HepG2 (cell line): Measurements from ENCODE around the gene FAM168A. TPM values are rescaled to one million over a fixed set of nuclear protein-coding genes. Genes with fewer than 3 reads are reported as not detected.

Source experiments
- ATAC-seq: fragments of 200-7000 bp; cut with Tn5 transposase; 3 replicates; pipeline ENCODE4 v1.9.1; 2020; ENCODE audit warnings: mild to moderate bottlenecking, moderate library complexity
- BruUV-seq: library from RNA; stranded (reverse); fragments of 400-500 nt; replicated peaks from 2 replicates; lab custom pipeline; 2021; lab: Mats Ljungman, UMichigan
- CTCF ChIA-PET: fragments of 300-600 bp; formaldehyde crosslinking; extraction: SDS; loops from one replicate; lab custom pipeline; 2021; ENCODE audit warnings: low total read pairs, inconsistent platforms, low intra/inter-chr PET ratio; lab: Yijun Ruan, JAX
- POLR2A ChIA-PET: fragments of 350-600 bp; sonication (Branson Sonifier 250); formaldehyde crosslinking; loops from one replicate; lab custom pipeline; 2020; ENCODE audit warnings: antibody characterized with exemption, inconsistent platforms; lab: Yijun Ruan, JAX
- DNase-seq: peaks from one replicate; pipeline ENCODE4 v3.0.0-alpha.2; 2015; ENCODE audit warnings: low spot score
- FAIRE-seq: peaks from 3 replicates; lab custom pipeline; 2011; peaks lifted over from hg19 to GRCh38; lab: Jason Lieb, UNC
- H2AFZ ChIP-seq: one replicate; pipeline ENCODE4 v1.6.1; 2011; ENCODE audit warnings: low read length, inconsistent platforms
- H3K27ac ChIP-seq: fragments of 300-600 bp; 3 replicates; pipeline ENCODE4 v1.8.0; 2011; ENCODE audit warnings: mixed run types, mild to moderate bottlenecking, mixed read lengths, low read length, inconsistent platforms; ENCODE audit not compliant: insufficient read depth; ENCODE audit errors: extremely low read length
- H3K27me3 ChIP-seq, 2 experiments: fragments of 200-600 bp in 1 of 2; 2 replicates in 1 of 2; 3 replicates in 1 of 2; pipeline versions ENCODE4 v1.6.0 to v1.8.0; 2011; ENCODE audit warnings: low read length in 2 of 2, mild to moderate bottlenecking in 2 of 2, moderate library complexity in 2 of 2, inconsistent platforms in 1 of 2; ENCODE audit not compliant: insufficient read depth in 2 of 2, control insufficient read depth in 1 of 2
- H3K36me3 ChIP-seq, 2 experiments: fragments of 200-600 bp in 1 of 2; replicated peaks in 1 of 2; 2 replicates in 1 of 2; 3 replicates in 1 of 2; pipeline versions ENCODE4 v1.5.1 to v1.8.0; 2011; ENCODE audit warnings: low read length in 2 of 2, inconsistent platforms in 1 of 2; ENCODE audit not compliant: insufficient read depth in 2 of 2, control insufficient read depth in 1 of 2
- H3K4me1 ChIP-seq: 2 replicates; pipeline ENCODE4 v1.5.1; 2012; ENCODE audit warnings: low read length, inconsistent platforms; ENCODE audit not compliant: insufficient read depth
- H3K4me2 ChIP-seq: 2 replicates; pipeline ENCODE4 v1.6.0; 2011; ENCODE audit warnings: low read depth, low read length, inconsistent platforms
- H3K4me3 ChIP-seq, 3 experiments: fragments of 200-600 bp in 1 of 3; sonication (generic), shearing (Covaris generic) in 1 of 3; replicated peaks in 1 of 3; 2 replicates each; pipeline ENCODE4 v1.5.1; 2011 to 2016; ENCODE audit warnings: low read length in 3 of 3, inconsistent platforms in 2 of 3, low read depth in 2 of 3, mild to moderate bottlenecking in 2 of 3, control low read depth in 1 of 3, mixed read lengths in 1 of 3; ENCODE audit not compliant: insufficient read depth in 1 of 3
- H3K79me2 ChIP-seq: one replicate; pipeline ENCODE4 v1.6.1; 2011; ENCODE audit warnings: low read length, inconsistent platforms; ENCODE audit not compliant: insufficient read depth
- H3K9ac ChIP-seq: 2 replicates; pipeline ENCODE4 v1.6.0; 2011; ENCODE audit warnings: mild to moderate bottlenecking, low read depth, low read length, inconsistent platforms; ENCODE audit not compliant: insufficient read depth
- H3K9me3 ChIP-seq: 2 replicates; pipeline ENCODE4 v1.5.1; 2012; ENCODE audit warnings: mild to moderate bottlenecking, low read length
- H4K20me1 ChIP-seq: 2 replicates; pipeline ENCODE4 v1.6.0; 2011; ENCODE audit warnings: inconsistent platforms, mild to moderate bottlenecking, low read length, moderate library complexity; ENCODE audit not compliant: insufficient read depth
- AKAP8 ChIP-seq: sonication (generic); formaldehyde crosslinking; IDR thresholded peaks from 2 replicates; pipeline ENCODE4 v1.5.1; 2020; ENCODE audit warnings: mild to moderate bottlenecking, missing genetic modification reagents
- CREB1 ChIP-seq, 2 experiments: fragments of 450-650 bp in 1 of 2; IDR thresholded peaks; 2 replicates each; pipeline ENCODE4 v1.6.1; 2016 to 2017; ENCODE audit warnings: control low read depth in 1 of 2, mild to moderate bottlenecking in 1 of 2, missing compliant biosample characterization in 1 of 2, missing genetic modification characterization in 1 of 2
- HNRNPH1 ChIP-seq: fragments of 200-400 bp; formaldehyde crosslinking; optimal IDR thresholded peaks from 2 replicates; pipeline ENCODE3; 2017; ENCODE audit warnings: mild to moderate bottlenecking, low read depth, low read length
- MIXL1 ChIP-seq: IDR thresholded peaks from 2 replicates; pipeline ENCODE4 v1.6.1; 2016
- MZF1 ChIP-seq: sonication (generic); formaldehyde crosslinking; IDR thresholded peaks from 2 replicates; pipeline ENCODE4 v1.8.1; 2023; ENCODE audit warnings: mild to moderate bottlenecking, missing genetic modification reagents, borderline replicate concordance
- SMC3 ChIP-seq: IDR thresholded peaks from 2 replicates; pipeline ENCODE4 v1.6.1; 2011; ENCODE audit warnings: low read length, improper control_type of control experiment
- ZNF331 ChIP-seq: sonication (generic); formaldehyde crosslinking; IDR thresholded peaks from 2 replicates; pipeline ENCODE4 v1.4.0; 2020; ENCODE audit warnings: missing genetic modification reagents
- ZNF44 ChIP-seq: sonication (generic); formaldehyde crosslinking; IDR thresholded peaks from 2 replicates; pipeline ENCODE4 v1.5.1; 2020; ENCODE audit warnings: mild to moderate bottlenecking, missing genetic modification reagents
- ZNF543 ChIP-seq: sonication (generic); formaldehyde crosslinking; IDR thresholded peaks from 2 replicates; pipeline ENCODE4 v1.4.0; 2020; ENCODE audit warnings: mild to moderate bottlenecking, missing genetic modification reagents
- ZNF547 ChIP-seq: sonication (generic); formaldehyde crosslinking; IDR thresholded peaks from 2 replicates; pipeline ENCODE4 v1.5.1; 2020; ENCODE audit warnings: mild to moderate bottlenecking, missing genetic modification reagents
- ZNF605 ChIP-seq: sonication (generic); formaldehyde crosslinking; IDR thresholded peaks from 2 replicates; pipeline ENCODE4 v1.8.0; 2022; ENCODE audit warnings: mild to moderate bottlenecking, missing genetic modification reagents
- ZNF773 ChIP-seq: sonication (generic); formaldehyde crosslinking; IDR thresholded peaks from 2 replicates; pipeline ENCODE4 v1.4.0; 2020; ENCODE audit warnings: missing genetic modification reagents, borderline replicate concordance
- ZNF790 ChIP-seq: sonication (generic); formaldehyde crosslinking; IDR thresholded peaks from 2 replicates; pipeline ENCODE4 v1.8.0; 2022; ENCODE audit warnings: missing genetic modification reagents, mild to moderate bottlenecking, borderline replicate concordance
- WGBS: methylation state at CpG from one replicate; pipeline ENCODE4 v1.1.6; 2017; ENCODE audit warnings: low lambda C conversion rate; 5-methylcytosine and 5-hydroxymethylcytosine counted together
- in situ Hi-C: cut with HindIII; loops from 2 replicates; pipeline ENCODE4 v1.10.0; 2017; ENCODE audit warnings: low pct_unique_long_range_greater_than_20kb; ENCODE audit not compliant: extremely low pct_ligation_motif_present
- intact Hi-C: fragments of 100-400 bp; cut with micrococcal nuclease; formaldehyde crosslinking; loops from one replicate; pipeline ENCODE4 v1.10.0; 2022; ENCODE audit not compliant: unreplicated experiment
- polyA plus RNA-seq, 8 experiments: library from polyadenylated mRNA; depleted of rRNA in 3 of 8; stranded (reverse) in 7 of 8; unstranded in 1 of 8; fragments of >200 nt; fragmentation: Illumina TruSeq in 4 of 8; extraction: Trizol in 4 of 8; gene quantifications; 2 replicates each; pipeline versions ENCODE4 v1.2.1 to v1.2.3, GENCODE V29; 2011 to 2016; ENCODE audit warnings: low read depth in 4 of 8, missing spikeins in 1 of 8, mixed read lengths in 1 of 8; ENCODE audit not compliant: insufficient read depth in 1 of 8
- total RNA-seq, 5 experiments: library from RNA; depleted of rRNA; stranded (reverse); fragments of >200 nt; fragmentation: Illumina TruSeq; extraction: Trizol; gene quantifications; 2 replicates each; pipeline ENCODE4 v1.2.3, GENCODE V29; 2016; ENCODE audit warnings: low read depth in 1 of 5
- TF ChIP-seq, protein P1 (sequence below): IDR thresholded peaks from 2 replicates; pipeline ENCODE4 v1.6.1; 2012; ENCODE audit warnings: low read length, improper control_type of control experiment

The FAM168A gene
- total and polyA plus RNA-seq, 2 of the 13 experiments (the other 11 are each of a cell fraction or from before 2014, with no cell fraction given): 13.9 to 15.8 TPM

DNA sequence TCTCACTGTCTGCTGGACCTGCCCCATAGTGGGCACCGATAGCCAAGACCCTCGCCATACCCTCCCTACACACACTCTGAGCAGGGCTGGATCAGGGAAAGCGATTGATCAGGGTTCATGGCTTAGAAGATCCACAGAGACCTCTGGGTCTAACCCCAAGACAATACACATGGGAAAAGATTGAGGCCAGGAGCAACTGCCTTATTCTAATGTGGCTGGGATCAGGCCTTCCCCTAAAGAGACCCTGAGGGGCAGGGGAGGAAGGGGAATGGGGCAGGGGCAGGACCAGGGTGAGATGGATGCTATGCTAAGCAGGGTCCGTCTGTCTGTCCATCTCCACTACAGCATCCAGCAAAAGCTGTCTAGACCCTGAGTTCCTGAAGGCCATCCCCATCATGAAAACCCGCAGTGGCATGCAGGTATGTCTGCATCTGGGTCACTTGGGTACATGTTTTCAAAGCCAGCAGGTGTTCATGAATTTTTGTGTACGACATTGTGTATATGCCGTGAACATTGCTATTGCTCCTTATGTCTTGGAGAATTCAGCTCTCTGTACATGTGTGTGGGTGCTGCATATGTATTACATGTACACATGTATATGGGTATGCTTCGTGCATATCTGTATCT lies 237.1 kb downstream of the FAM168A start:
- Histone ChIP-seq H4K20me1 (no peaks in the 10 kb centered on the region), H3K36me3 (peaks cover 28 to 61% of the 10 kb centered on the region in 2 experiments; a peak in 4 of 5 replicates), H2AFZ (no peak overlapping the region), H3K9me3 (no peaks in the 10 kb centered on the region), H3K79me2 (no peaks in the 10 kb centered on the region), H3K27ac (no peak overlapping the region), H3K27me3 (no peaks in the 10 kb centered on the region), H3K9ac (no peak overlapping the region), H3K4me1 (no peaks in the 10 kb centered on the region), H3K4me2 (no peak overlapping the region), H3K4me3 (no peak overlapping the region)
- in situ Hi-C loops: no loop called here
- no TSS peak for BruUV-seq
- ChIA-PET CTCF (interaction anchor here (0.9 to 1.7 kb wide), 4 partner anchors 9 to 66 kb away, joined by 3 to 6 read pairs (median 4); no protein-coding TSS in a partner anchor), POLR2A (interaction anchor here (1.1 to 1.3 kb wide), 2 partner anchors 33 to 53 kb away, joined by 3 to 6 read pairs; no protein-coding TSS in a partner anchor)
- ATAC-seq: no peak
- WGBS: 96% methylated on average over 4 of the region's 8 CpGs
- TF ChIP-seq ZNF331 (CRISPR knock-in tag): no peak
- TF ChIP-seq ZNF790 (CRISPR knock-in tag): no peak
- TF ChIP-seq ZNF543 (CRISPR knock-in tag): no peak
- no peak for TF ChIP-seq MIXL1 (CRISPR knock-in tag)
- TF ChIP-seq, protein P1, sequence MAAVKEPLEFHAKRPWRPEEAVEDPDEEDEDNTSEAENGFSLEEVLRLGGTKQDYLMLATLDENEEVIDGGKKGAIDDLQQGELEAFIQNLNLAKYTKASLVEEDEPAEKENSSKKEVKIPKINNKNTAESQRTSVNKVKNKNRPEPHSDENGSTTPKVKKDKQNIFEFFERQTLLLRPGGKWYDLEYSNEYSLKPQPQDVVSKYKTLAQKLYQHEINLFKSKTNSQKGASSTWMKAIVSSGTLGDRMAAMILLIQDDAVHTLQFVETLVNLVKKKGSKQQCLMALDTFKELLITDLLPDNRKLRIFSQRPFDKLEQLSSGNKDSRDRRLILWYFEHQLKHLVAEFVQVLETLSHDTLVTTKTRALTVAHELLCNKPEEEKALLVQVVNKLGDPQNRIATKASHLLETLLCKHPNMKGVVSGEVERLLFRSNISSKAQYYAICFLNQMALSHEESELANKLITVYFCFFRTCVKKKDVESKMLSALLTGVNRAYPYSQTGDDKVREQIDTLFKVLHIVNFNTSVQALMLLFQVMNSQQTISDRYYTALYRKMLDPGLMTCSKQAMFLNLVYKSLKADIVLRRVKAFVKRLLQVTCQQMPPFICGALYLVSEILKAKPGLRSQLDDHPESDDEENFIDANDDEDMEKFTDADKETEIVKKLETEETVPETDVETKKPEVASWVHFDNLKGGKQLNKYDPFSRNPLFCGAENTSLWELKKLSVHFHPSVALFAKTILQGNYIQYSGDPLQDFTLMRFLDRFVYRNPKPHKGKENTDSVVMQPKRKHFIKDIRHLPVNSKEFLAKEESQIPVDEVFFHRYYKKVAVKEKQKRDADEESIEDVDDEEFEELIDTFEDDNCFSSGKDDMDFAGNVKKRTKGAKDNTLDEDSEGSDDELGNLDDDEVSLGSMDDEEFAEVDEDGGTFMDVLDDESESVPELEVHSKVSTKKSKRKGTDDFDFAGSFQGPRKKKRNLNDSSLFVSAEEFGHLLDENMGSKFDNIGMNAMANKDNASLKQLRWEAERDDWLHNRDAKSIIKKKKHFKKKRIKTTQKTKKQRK: no peak
- no peak for TF ChIP-seq ZNF773 (CRISPR knock-in tag)
- TF ChIP-seq HNRNPH1: no peak
- TF ChIP-seq SMC3: no peak
- TF ChIP-seq ZNF44: no peak
- TF ChIP-seq MZF1 (CRISPR knock-in tag): no peak
- TF ChIP-seq ZNF547 (CRISPR knock-in tag): no peak
- no peak for TF ChIP-seq AKAP8 (CRISPR knock-in tag)
- no peak for TF ChIP-seq CREB1 (IDR thresholded peaks at IDR 0.05)
- TF ChIP-seq CREB1 (CRISPR knock-in tag; IDR thresholded peaks at IDR 0.05): no peak
- no peak for TF ChIP-seq ZNF605
- FAIRE-seq: no peak
- DNase-seq: no peak
- intact Hi-C loops: no loop called here
